Mucosa of descending colon (tissue), 3 donors: ENCODE data around the gene MLC1. TPM values are rescaled to one million over a fixed set of nuclear protein-coding genes. Genes with fewer than 3 reads are reported as not detected.

Experiments
- ATAC-seq: fragments of 200-7000 bp; cut with Tn5 transposase; one replicate; pipeline ENCODE4 v1.9.1; 2020; ENCODE audit warnings: mild to moderate bottlenecking, moderate library complexity
- DNase-seq, 3 donors: peaks; one replicate each; pipeline ENCODE4 v3.0.0-alpha.2; 2020
- H3K36me3 ChIP-seq: fragments of 200-600 bp; one replicate; pipeline ENCODE4 v1.8.0; 2021; ENCODE audit warnings: low read depth, mild to moderate bottlenecking
- H3K4me1 ChIP-seq: fragments of 200-600 bp; one replicate; pipeline ENCODE4 v1.8.0; 2021; ENCODE audit warnings: low read depth, mild to moderate bottlenecking
- H3K4me3 ChIP-seq: fragments of 200-600 bp; one replicate; pipeline ENCODE4 v1.8.0; 2021; ENCODE audit warnings: mild to moderate bottlenecking
- H3K9me3 ChIP-seq: fragments of 200-600 bp; one replicate; pipeline ENCODE4 v1.8.0; 2021; ENCODE audit warnings: mild to moderate bottlenecking
- intact Hi-C, 2 donors: fragments of 100-400 bp; cut with DNase I in 1 of 2; cut with micrococcal nuclease in 1 of 2; formaldehyde crosslinking; loops; one replicate each; pipeline versions ENCODE4 v1.11.0 to v1.11.1; 2022; cut with DNase I, micrococcal nuclease
- total RNA-seq, 3 donors: library from RNA; stranded (reverse); fragmentation: NEBNext Ultra II Directional in 2 of 3; extraction: Animal tissue kit (Norgen Biotek cat#: 25700) in 2 of 3; gene quantifications; one replicate each; pipeline versions ENCODE4 v1.2.1 to v1.2.4, GENCODE V29; 2021 to 2023
- TF ChIP-seq, protein P1 (sequence below): fragments of 200-600 bp; IDR thresholded peaks from one replicate; pipeline ENCODE4 v1.8.0; 2022; ENCODE audit warnings: antibody characterized with exemption, mild to moderate bottlenecking
- donor health status: DM: no; HTN: no; CAD: no; lungs with moderate emphysema.
- donor health status: DM: no; HTN: no; CAD: no.
- donor health status: DM: no; HTN: yes; CAD: no.

MLC1 gene
- total RNA-seq, 3 donors from 2014 or later, result 0.16 TPM; not detected in 2

DNA sequence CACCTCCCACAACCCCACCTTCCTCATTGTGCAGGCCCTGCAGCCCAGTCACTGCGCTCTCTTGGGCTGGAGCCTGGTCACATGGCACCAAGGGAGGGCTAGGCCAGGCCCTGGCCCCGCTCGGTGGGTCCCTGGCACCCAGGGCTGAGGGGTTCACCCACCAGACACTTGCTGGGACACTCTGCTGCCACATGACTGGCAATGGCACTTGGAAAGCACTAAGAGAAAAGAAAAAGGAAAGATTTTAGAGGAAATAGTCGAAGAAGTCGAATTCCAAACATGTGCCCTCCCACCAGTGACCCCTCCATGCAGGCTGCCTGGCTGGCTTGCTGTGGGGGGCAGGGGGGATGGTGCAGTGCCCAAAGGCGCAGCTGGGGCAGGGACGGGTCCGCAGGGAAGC, 14.9 kb downstream of the MLC1 start:
- DNase-seq (no peak), ATAC-seq (no peak)
- no peaks in the 10 kb centered on the region for H3K9me3 ChIP-seq
- peaks cover 4% of the 10 kb centered on the region for H3K4me1 ChIP-seq
- TF ChIP-seq, protein P1, sequence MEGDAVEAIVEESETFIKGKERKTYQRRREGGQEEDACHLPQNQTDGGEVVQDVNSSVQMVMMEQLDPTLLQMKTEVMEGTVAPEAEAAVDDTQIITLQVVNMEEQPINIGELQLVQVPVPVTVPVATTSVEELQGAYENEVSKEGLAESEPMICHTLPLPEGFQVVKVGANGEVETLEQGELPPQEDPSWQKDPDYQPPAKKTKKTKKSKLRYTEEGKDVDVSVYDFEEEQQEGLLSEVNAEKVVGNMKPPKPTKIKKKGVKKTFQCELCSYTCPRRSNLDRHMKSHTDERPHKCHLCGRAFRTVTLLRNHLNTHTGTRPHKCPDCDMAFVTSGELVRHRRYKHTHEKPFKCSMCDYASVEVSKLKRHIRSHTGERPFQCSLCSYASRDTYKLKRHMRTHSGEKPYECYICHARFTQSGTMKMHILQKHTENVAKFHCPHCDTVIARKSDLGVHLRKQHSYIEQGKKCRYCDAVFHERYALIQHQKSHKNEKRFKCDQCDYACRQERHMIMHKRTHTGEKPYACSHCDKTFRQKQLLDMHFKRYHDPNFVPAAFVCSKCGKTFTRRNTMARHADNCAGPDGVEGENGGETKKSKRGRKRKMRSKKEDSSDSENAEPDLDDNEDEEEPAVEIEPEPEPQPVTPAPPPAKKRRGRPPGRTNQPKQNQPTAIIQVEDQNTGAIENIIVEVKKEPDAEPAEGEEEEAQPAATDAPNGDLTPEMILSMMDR, result no peak
- H3K36me3 ChIP-seq, result no peaks in the 10 kb centered on the region
- no peak overlapping the region for H3K4me3 ChIP-seq
- intact Hi-C loops, result no loop called here

- Histone ChIP-seq H3K4me3 (no peak overlapping the region), H3K4me1 (no peaks in the 10 kb centered on the region), H3K36me3 (no peaks in the 10 kb centered on the region), H3K9me3 (no peaks in the 10 kb centered on the region)
- intact Hi-C loops, result no loop called here
- TF ChIP-seq, protein P1, result no peak
- ATAC-seq (no peak), DNase-seq (peak in 1 of 3 donors; percentile 23)
Measured at GRCh38 chr22:50068096-50068495, 17.1 kb downstream of the MLC1 start.

GRCh38 chr22:50067244-50067643, 18.0 kb downstream of the MLC1 start:
- H3K4me3 ChIP-seq, result no peak overlapping the region
- no peaks in the 10 kb centered on the region for H3K4me1 ChIP-seq
- H3K36me3 ChIP-seq, result no peaks in the 10 kb centered on the region
- no peaks in the 10 kb centered on the region for H3K9me3 ChIP-seq
- intact Hi-C loops, result no loop called here
- TF ChIP-seq, protein P1, result no peak
- ATAC-seq (no peak), DNase-seq (peak in 1 of 3 donors; percentile 7)

GRCh38 chr22:50064453-50064852, 20.8 kb downstream of the MLC1 start:
- DNase-seq, result peak in 1 of 3 donors; percentile 26
- H3K9me3 ChIP-seq, result no peaks in the 10 kb centered on the region
- no peak for ATAC-seq
- TF ChIP-seq, protein P1, result no peak
- no peaks in the 10 kb centered on the region for H3K4me1 ChIP-seq
- intact Hi-C loops, result no loop called here
- H3K4me3 ChIP-seq, result no peak overlapping the region
- no peaks in the 10 kb centered on the region for H3K36me3 ChIP-seq

DNA sequence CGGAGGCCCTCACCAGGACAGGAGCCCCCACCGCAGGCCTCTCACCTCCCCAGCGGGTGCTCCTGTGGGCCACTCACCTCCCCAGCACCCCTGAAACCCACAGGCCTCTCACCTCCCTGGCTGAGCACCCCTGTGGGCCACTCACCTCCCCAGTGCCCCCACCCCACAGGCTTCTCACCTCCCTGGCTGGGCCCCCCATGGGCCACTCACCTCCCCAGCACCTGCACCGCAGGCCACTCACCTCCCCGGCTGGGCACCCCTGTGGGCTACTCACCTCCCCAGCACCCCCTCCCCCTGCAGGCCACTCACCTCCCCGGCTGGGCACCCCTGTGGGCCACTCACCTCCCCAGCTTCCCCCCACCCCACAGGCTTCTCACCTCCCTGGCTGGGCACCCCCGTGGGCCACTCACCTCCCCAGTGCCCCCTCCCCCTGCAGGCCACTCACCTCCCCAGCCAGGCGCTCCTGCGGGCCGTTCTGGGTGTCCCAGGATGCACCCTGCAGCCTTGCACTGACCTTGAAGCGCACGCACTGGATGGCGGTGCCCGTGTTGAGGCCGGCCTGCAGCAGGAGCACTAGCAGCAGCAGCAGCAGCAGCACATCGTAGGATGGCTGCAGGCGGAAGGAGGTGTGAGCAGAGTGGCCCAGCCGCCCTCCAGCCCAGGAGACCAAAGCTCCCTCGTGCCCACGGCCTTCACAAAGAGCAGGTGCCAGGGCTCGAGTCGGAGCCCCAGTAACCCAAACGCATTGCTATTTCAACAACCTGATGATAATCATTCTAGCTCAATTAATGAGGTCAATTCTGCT, 21.4 kb downstream of the MLC1 start:
- Histone ChIP-seq H3K4me3 (no peak overlapping the region), H3K36me3 (no peaks in the 10 kb centered on the region), H3K9me3 (no peaks in the 10 kb centered on the region), H3K4me1 (no peaks in the 10 kb centered on the region)
- TF ChIP-seq, protein P1, result no peak
- no peak for ATAC-seq
- DNase-seq, result peak in 1 of 3 donors; percentile 37
- intact Hi-C loops, result no loop called here
